Adrenal gland (tissue), 12 donors: ENCODE data around the gene SPPL3. TPM values are rescaled to one million over a fixed set of nuclear protein-coding genes. Genes with fewer than 3 reads are reported as not detected.
"Not testable (repeated sequence)": the region's sequence is repeated elsewhere in the genome, so short reads cannot be mapped to it uniquely, and the experiment has no call there.

ENCODE experiments used
- DNase-seq, 7 donors: peaks; one replicate each; pipeline ENCODE4 v3.0.0-alpha.2; 2019 to 2020
- H3K27ac ChIP-seq, 5 donors: fragments of 200-600 bp; sonication (generic) in 4 of 5; 1 replicate in 3 of 5; 2 replicates in 2 of 5; pipeline versions ENCODE4 v1.5.1 to v1.8.0; 2016 to 2020; ENCODE audit warnings: mild to moderate bottlenecking in 1 of 5
- H3K27me3 ChIP-seq: fragments of 200-600 bp; 2 replicates; pipeline ENCODE4 v1.8.0; 2021
- H3K36me3 ChIP-seq, 2 donors: fragments of 200-600 bp; replicated peaks in 1 of 2; 1 replicate in 1 of 2; 2 replicates in 1 of 2; pipeline versions ENCODE4 v1.5.1 to v1.8.0; 2018 to 2022
- H3K4me1 ChIP-seq, 2 donors: fragments of 200-600 bp; replicated peaks in 1 of 2; 1 replicate in 1 of 2; 2 replicates in 1 of 2; pipeline versions ENCODE4 v1.5.1 to v1.8.0; 2018 to 2021
- H3K4me3 ChIP-seq, 4 donors: fragments of 200-600 bp; sonication (generic) in 3 of 4; one replicate each; pipeline ENCODE4 v1.5.1; 2016 to 2018
- H3K9me3 ChIP-seq, 3 donors: fragments of 200-600 bp; sonication (generic) in 1 of 3; replicated peaks in 1 of 3; 1 replicate in 2 of 3; 2 replicates in 1 of 3; pipeline versions ENCODE4 v1.5.1 to v1.8.0; 2016 to 2021
- CTCF ChIP-seq, 6 experiments: fragments of 450-650 bp in 4 of 6; fragments of 200-600 bp in 2 of 6; sonication (generic) in 1 of 6; IDR thresholded peaks; 1 replicate in 5 of 6; 2 replicates in 1 of 6; pipeline versions ENCODE4 v1.5.1 to v1.8.0; 2016 to 2021; ENCODE audit warnings: antibody characterized with exemption in 6 of 6, mild to moderate bottlenecking in 2 of 6, moderate library complexity in 1 of 6
- POLR2A ChIP-seq, 2 donors: fragments of 450-650 bp; IDR thresholded peaks; one replicate each; pipeline ENCODE4 v1.6.1; 2017; ENCODE audit warnings: antibody characterized with exemption in 2 of 2, mild to moderate bottlenecking in 2 of 2, moderate library complexity in 1 of 2
- WGBS, 4 donors: extraction: QIAGEN DNeasy Blood & Tissue Kit in 2 of 4; methylation state at CpG; one replicate each; pipeline versions ENCODE4 v1.1.5 to v1.1.7; 2013 to 2017; 5-methylcytosine and 5-hydroxymethylcytosine counted together
- intact Hi-C, 2 donors: fragments of 100-400 bp; cut with DNase I; formaldehyde crosslinking; loops; one replicate each; pipeline versions ENCODE4 v1.14.1 to v1.15.0; 2022 to 2023
- polyA plus RNA-seq, 3 donors: library from polyadenylated mRNA; stranded (reverse); fragments of 200-250 nt in 2 of 3; fragments of 350-450 nt in 1 of 3; fragmentation: Illumina TruSeq in 1 of 3; extraction: RNeasy Lipid Tissue Mini Kit (QIAGEN cat#74804) in 1 of 3; gene quantifications; one replicate each; pipeline ENCODE4 v1.2.3, GENCODE V29; 2013 to 2014
- total RNA-seq, 9 donors: library from RNA; depleted of rRNA in 4 of 9; stranded (reverse); fragments of >200 nt in 4 of 9; fragments of 120-200 nt in 1 of 9; fragmentation: NEBNext Ultra II Directional in 1 of 9; extraction: Animal tissue kit (Norgen Biotek cat#: 25700) in 1 of 9; gene quantifications; one replicate each; pipeline versions ENCODE4 v1.1.0 to v1.2.4, GENCODE V29; 2013 to 2023
- donor health status: healthy with polysubstance abuse.
- donor health status: Bipolar disorder and iron deficiency.
- donor health status: DM: yes; HTN: yes; CAD: no.
- donor health status: DM: no; HTN: no; CAD: no.
- donor health status: DM: no; HTN: no; CAD: no.
- donor health status: DM: yes; HTN: yes; CAD: no.

The SPPL3 gene
- total and polyA plus RNA-seq, 12 donors = 10.5 to 50.6 (median 21.3) TPM

- Histone ChIP-seq H3K9me3 (no peaks in the 10 kb centered on the region), H3K27ac (no peak overlapping the region), H3K27me3 (no peaks in the 10 kb centered on the region), H3K4me1 (no peaks in the 10 kb centered on the region), H3K4me3 (no peak overlapping the region), H3K36me3 (peaks cover 0 to 11% of the 10 kb centered on the region in 2 donors)
- DNase-seq = no peak
- WGBS, 4 donors = 91 to 100% (median 95%) methylated on average over 3 of the region's 3 CpGs
- TF ChIP-seq CTCF (IDR thresholded peaks at IDR 0.05) (no peak), POLR2A (IDR thresholded peaks at IDR 0.05) (no peak)
- intact Hi-C loops = no loop called here
Measured at GRCh38 chr12:120733574-120733973, 170.6 kb downstream of the SPPL3 start.

GRCh38 chr12:120732198-120732597, 172.0 kb downstream of the SPPL3 start:
- H3K4me3 ChIP-seq, H3K9me3 ChIP-seq, H3K4me1 ChIP-seq, H3K27ac ChIP-seq, H3K27me3 ChIP-seq, intact Hi-C loops, DNase-seq: not testable (repeated sequence)
- WGBS, 4 donors = 92 to 98% (median 96%) methylated on average over 5 to 35 of the region's 35 CpGs
- peaks cover 0 to 24% of the 10 kb centered on the region in 2 donors for H3K36me3 ChIP-seq

- TF ChIP-seq POLR2A (IDR thresholded peaks at IDR 0.05) = no peak
- TF ChIP-seq CTCF (IDR thresholded peaks at IDR 0.05) = no peak
- no peak overlapping the region for H3K4me3 ChIP-seq
- no peaks in the 10 kb centered on the region for H3K9me3 ChIP-seq
- no peaks in the 10 kb centered on the region for H3K27me3 ChIP-seq
- 96 to 98% (median 97%) methylated on average over 7 to 9 of the region's 9 CpGs for WGBS, 4 donors
- H3K27ac ChIP-seq = no peak overlapping the region
- DNase-seq = no peak
- peaks cover 4 to 17% of the 10 kb centered on the region in 2 donors for H3K4me1 ChIP-seq
- H3K36me3 ChIP-seq = peaks cover 0 to 50% of the 10 kb centered on the region in 2 donors
- intact Hi-C loops = no loop called here
Measured at GRCh38 chr12:120726961-120727360, 177.2 kb downstream of the SPPL3 start.

GRCh38 chr12:120726510-120726793, 177.7 kb downstream of the SPPL3 start:
- intact Hi-C loops = no loop called here
- 84 to 95% (median 87%) methylated on average over 8 to 9 of the region's 9 CpGs for WGBS, 4 donors
- Histone ChIP-seq H3K36me3 (peaks cover 0 to 55% of the 10 kb centered on the region in 2 donors), H3K27me3 (no peaks in the 10 kb centered on the region), H3K27ac (peak overlapping the region in 3 of 5 donors; percentile 56 to 80 (median 73)), H3K4me1 (peaks cover 4 to 20% of the 10 kb centered on the region in 2 donors), H3K4me3 (peak overlapping the region in 2 of 4 donors; percentile 45 to 52), H3K9me3 (no peaks in the 10 kb centered on the region)
- no peak for TF ChIP-seq CTCF (IDR thresholded peaks at IDR 0.05)
- TF ChIP-seq POLR2A (IDR thresholded peaks at IDR 0.05) = no peak
- DNase-seq = no peak

GRCh38 chr12:120725659-120726509, 178.3 kb downstream of the SPPL3 start, which contains the start of gene ACADS:
ACADS (plus strand) TSS chr12:120725826; CDS start chr12:120725886, 60 bp downstream.
- H3K4me3 ChIP-seq = peak within 1 kb of the TSS; percentile 22 to 52 (median 38)
- peak in 1 of 6 experiments; percentile 14 for TF ChIP-seq CTCF (IDR thresholded peaks at IDR 0.05)
- TF ChIP-seq POLR2A (IDR thresholded peaks at IDR 0.05) = peak in 1 of 2 donors; percentile 76
- H3K27me3 ChIP-seq = no peaks in the 10 kb centered on the region
- 6 to 21% (median 12%) methylated on average over 20 to 66 of the region's 66 CpGs for WGBS, 4 donors
- peaks cover 0 to 60% of the 10 kb centered on the region in 2 donors for H3K36me3 ChIP-seq
- intact Hi-C loops = no loop called here
- peaks cover 9 to 25% of the 10 kb centered on the region in 2 donors for H3K4me1 ChIP-seq
- peak; percentile 88 to 95 (median 93) for DNase-seq
- peak within 1 kb of the TSS; percentile 53 to 80 (median 73) for H3K27ac ChIP-seq
- H3K9me3 ChIP-seq = no peaks in the 10 kb centered on the region
